HL-60 (cell line): ENCODE results near the gene KANSL1.
A peak's percentile ranks its signal among the peaks of the same experiment; 100 is the strongest.

Source experiments
- DNase-seq, 2 experiments: peaks; one replicate each; pipeline ENCODE4 v3.0.0-alpha.2; 2010 to 2020; ENCODE audit warnings: low read depth in 1 of 2, low spot score in 1 of 2
- H3K27ac ChIP-seq: fragments of 250-450 bp; sonication (Bioruptor Pico); replicated peaks from 2 replicates; pipeline ENCODE4 v1.5.1; 2020; ENCODE audit warnings: mild to moderate bottlenecking, moderate library complexity
- H3K27me3 ChIP-seq: fragments of 250-450 bp; sonication (Bioruptor Pico); 2 replicates; pipeline ENCODE4 v1.5.1; 2021; ENCODE audit warnings: mild to moderate bottlenecking, moderate library complexity; ENCODE audit not compliant: insufficient read depth, poor library complexity, severe bottlenecking
- H3K4me3 ChIP-seq: replicated peaks from 2 replicates; pipeline ENCODE4 v1.5.1; 2011; ENCODE audit warnings: mild to moderate bottlenecking, control low read depth, low read length; ENCODE audit not compliant: insufficient read depth
- GABPA ChIP-seq: IDR thresholded peaks from 2 replicates; pipeline ENCODE4 v1.6.1; 2012; ENCODE audit warnings: low read depth
- POLR2AphosphoS5 ChIP-seq: IDR thresholded peaks from 2 replicates; pipeline ENCODE4 v1.6.1; 2012; ENCODE audit warnings: low read depth
- SPI1 ChIP-seq: IDR thresholded peaks from 2 replicates; pipeline ENCODE4 v1.6.1; 2012; ENCODE audit warnings: low read depth, mild to moderate bottlenecking, borderline replicate concordance
- TF ChIP-seq, protein P1 (sequence below): IDR thresholded peaks from 2 replicates; pipeline ENCODE4 v1.6.1; 2012; ENCODE audit warnings: low read depth; ENCODE audit not compliant: insufficient replicate concordance
- TF ChIP-seq, protein P2 (sequence below): IDR thresholded peaks from one replicate; pipeline ENCODE4 v1.5.1; 2011; ENCODE audit warnings: low read length, control low read depth, inconsistent platforms; ENCODE audit not compliant: insufficient read depth

Gene KANSL1

DNA sequence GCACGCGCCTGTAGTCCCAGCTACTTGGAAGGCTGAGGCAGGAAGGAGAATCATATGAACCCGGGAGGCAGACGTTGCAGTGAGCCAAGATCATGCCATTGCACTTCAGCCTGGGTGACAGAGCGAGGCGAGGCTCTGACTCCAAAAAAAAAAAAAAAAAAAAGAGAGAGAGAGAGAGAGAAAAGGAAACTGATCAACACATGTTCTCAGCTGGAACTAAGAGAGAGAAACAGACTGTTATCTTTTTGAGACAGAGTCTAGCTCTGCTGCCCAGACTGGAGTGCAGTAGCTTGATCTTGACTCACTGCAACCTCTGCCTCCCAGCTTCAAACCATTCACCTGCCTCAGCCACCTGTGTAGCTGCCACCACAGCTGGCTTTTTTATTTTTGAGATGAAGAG lies 133.7 kb downstream of the KANSL1 start:
- Histone ChIP-seq H3K27me3 (no peaks in the 10 kb centered on the region), H3K27ac (no peak overlapping the region), H3K4me3 (no peak overlapping the region)
- no peak for DNase-seq
- TF ChIP-seq GABPA: no peak
- TF ChIP-seq, protein P1, sequence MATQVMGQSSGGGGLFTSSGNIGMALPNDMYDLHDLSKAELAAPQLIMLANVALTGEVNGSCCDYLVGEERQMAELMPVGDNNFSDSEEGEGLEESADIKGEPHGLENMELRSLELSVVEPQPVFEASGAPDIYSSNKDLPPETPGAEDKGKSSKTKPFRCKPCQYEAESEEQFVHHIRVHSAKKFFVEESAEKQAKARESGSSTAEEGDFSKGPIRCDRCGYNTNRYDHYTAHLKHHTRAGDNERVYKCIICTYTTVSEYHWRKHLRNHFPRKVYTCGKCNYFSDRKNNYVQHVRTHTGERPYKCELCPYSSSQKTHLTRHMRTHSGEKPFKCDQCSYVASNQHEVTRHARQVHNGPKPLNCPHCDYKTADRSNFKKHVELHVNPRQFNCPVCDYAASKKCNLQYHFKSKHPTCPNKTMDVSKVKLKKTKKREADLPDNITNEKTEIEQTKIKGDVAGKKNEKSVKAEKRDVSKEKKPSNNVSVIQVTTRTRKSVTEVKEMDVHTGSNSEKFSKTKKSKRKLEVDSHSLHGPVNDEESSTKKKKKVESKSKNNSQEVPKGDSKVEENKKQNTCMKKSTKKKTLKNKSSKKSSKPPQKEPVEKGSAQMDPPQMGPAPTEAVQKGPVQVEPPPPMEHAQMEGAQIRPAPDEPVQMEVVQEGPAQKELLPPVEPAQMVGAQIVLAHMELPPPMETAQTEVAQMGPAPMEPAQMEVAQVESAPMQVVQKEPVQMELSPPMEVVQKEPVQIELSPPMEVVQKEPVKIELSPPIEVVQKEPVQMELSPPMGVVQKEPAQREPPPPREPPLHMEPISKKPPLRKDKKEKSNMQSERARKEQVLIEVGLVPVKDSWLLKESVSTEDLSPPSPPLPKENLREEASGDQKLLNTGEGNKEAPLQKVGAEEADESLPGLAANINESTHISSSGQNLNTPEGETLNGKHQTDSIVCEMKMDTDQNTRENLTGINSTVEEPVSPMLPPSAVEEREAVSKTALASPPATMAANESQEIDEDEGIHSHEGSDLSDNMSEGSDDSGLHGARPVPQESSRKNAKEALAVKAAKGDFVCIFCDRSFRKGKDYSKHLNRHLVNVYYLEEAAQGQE: no peak
- TF ChIP-seq, protein P2, sequence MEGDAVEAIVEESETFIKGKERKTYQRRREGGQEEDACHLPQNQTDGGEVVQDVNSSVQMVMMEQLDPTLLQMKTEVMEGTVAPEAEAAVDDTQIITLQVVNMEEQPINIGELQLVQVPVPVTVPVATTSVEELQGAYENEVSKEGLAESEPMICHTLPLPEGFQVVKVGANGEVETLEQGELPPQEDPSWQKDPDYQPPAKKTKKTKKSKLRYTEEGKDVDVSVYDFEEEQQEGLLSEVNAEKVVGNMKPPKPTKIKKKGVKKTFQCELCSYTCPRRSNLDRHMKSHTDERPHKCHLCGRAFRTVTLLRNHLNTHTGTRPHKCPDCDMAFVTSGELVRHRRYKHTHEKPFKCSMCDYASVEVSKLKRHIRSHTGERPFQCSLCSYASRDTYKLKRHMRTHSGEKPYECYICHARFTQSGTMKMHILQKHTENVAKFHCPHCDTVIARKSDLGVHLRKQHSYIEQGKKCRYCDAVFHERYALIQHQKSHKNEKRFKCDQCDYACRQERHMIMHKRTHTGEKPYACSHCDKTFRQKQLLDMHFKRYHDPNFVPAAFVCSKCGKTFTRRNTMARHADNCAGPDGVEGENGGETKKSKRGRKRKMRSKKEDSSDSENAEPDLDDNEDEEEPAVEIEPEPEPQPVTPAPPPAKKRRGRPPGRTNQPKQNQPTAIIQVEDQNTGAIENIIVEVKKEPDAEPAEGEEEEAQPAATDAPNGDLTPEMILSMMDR: no peak
- TF ChIP-seq SPI1: no peak
- no peak for TF ChIP-seq POLR2AphosphoS5

DNA sequence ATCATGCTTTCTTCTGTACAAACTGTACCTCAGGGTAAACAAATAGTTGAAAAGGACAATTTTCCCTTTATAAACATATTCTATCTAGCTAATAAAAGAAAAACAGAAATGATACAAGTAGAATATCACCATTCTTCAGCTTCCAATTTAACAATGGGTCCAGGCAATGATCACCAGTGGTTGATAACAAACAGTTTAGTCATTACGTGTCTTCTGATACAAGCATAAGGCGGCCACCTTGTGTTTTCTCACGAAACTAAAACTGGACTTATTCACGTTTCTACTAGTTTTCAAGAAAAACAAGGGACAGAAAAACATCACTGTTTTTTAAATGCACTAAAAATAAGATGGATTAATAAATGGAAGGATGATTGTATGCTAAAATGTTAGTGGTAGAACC lies 135.9 kb downstream of the KANSL1 start:
- TF ChIP-seq, protein P1: no peak
- no peak for TF ChIP-seq POLR2AphosphoS5
- no peak for TF ChIP-seq GABPA
- no peak for TF ChIP-seq SPI1
- TF ChIP-seq, protein P2: no peak
- no peak for DNase-seq
- H3K27ac ChIP-seq: peak overlapping the region; percentile 31
- no peaks in the 10 kb centered on the region for H3K27me3 ChIP-seq
- H3K4me3 ChIP-seq: no peak overlapping the region

DNA sequence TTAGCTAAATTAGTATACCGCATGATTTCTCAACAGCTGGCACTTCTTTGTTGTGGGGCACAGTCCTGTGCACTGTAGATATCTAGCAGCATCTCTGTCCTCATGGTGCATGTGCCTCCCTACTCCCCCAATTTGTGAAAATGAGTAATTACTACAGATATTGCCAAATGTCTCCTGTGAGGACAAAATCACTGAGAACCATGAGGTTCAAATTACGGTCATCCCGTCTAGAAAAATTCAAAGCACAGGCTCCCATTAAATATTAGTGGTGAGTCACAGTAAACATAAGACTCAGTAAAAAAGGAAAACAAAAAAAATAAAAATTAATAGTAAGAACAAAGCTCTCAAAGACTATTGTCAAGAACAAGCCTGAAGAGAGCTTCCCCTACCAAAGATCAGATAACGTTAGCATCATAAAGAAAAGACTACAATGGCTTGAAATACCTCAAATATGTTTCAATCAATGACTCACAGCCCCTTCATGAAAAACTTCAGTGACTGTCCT lies 136.4 kb downstream of the KANSL1 start:
- no peak overlapping the region for H3K4me3 ChIP-seq
- H3K27ac ChIP-seq: peak overlapping the region; percentile 31
- peak; percentile 38; the same call in 1 of the 2 replicates for TF ChIP-seq POLR2AphosphoS5
- TF ChIP-seq SPI1: no peak
- no peak for TF ChIP-seq GABPA
- no peaks in the 10 kb centered on the region for H3K27me3 ChIP-seq
- peak; percentile 84 to 87 for DNase-seq

DNA sequence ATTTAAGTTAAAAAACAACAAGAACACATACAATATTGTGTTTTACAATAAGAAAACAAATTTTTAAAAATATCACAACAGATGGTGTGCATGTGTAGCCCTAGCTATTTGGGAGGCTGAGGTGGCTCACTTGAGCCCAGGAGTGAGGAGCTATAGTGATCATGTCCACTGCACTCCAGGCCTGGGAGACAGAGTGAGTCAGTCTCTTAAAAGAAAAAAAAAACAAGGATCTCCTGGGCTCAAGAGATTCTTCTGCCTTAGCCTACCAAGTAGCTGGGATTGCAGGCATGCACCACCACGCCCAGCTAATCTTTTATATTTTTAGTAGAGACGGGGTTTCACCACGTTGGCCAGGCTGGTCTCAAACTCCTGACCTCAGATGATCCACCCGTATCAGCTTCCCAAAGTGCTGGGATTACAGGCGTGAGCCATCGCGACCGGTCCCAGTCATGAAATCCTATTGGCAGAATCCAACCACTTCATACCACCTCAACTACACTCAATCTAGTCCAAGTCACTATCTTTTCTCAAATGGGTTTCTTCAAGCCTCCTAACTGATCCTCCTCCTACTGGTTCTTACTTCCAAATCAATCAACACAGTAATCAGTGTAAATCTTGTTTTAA lies 139.2 kb downstream of the KANSL1 start:
- TF ChIP-seq, protein P2: no peak
- TF ChIP-seq, protein P1: no peak
- TF ChIP-seq POLR2AphosphoS5 (no peak), GABPA (no peak), SPI1 (no peak)
- no peak for DNase-seq

More for the DNA sequence above, 139.2 kb downstream of the KANSL1 start:
- no peak overlapping the region for H3K27ac ChIP-seq
- no peak overlapping the region for H3K4me3 ChIP-seq
- H3K27me3 ChIP-seq: no peaks in the 10 kb centered on the region
